IMR-90 (cell line): ENCODE results near the gene SERPINB1. TPM values are rescaled to one million over a fixed set of nuclear protein-coding genes. Genes with fewer than 3 reads are reported as not detected.

Source experiments
- ATAC-seq: fragments of 200-7000 bp; cut with Tn5 transposase; 2 replicates; pipeline ENCODE4 v1.9.1; 2020; ENCODE audit warnings: low read depth, mild to moderate bottlenecking, moderate library complexity
- BruUV-seq: library from RNA; stranded (reverse); fragments of 400-500 nt; replicated peaks from 2 replicates; lab custom pipeline; 2021; lab: Mats Ljungman, UMichigan
- CTCF ChIA-PET: fragments of 300-600 bp; formaldehyde crosslinking; extraction: SDS; loops from one replicate; lab custom pipeline; 2021; ENCODE audit warnings: antibody characterized with exemption; lab: Yijun Ruan, JAX
- POLR2A ChIA-PET: fragments of 300-600 bp; sonication (Branson Sonifier 250); formaldehyde crosslinking; loops from one replicate; lab custom pipeline; 2022; ENCODE audit warnings: antibody characterized with exemption; ENCODE audit not compliant: unreplicated experiment; lab: Charles Lee
- DNase-seq: peaks from one replicate; pipeline ENCODE4 v3.0.0; 2013
- H2AFZ ChIP-seq: replicated peaks from 2 replicates; pipeline ENCODE3; 2013; ENCODE audit warnings: low read length, mild to moderate bottlenecking; ENCODE audit not compliant: poor library complexity
- H2AK5ac ChIP-seq: 2 replicates; pipeline ENCODE4 v1.6.1; 2013; ENCODE audit warnings: low read depth, low read length, inconsistent platforms
- H2AK9ac ChIP-seq: replicated peaks from 2 replicates; pipeline ENCODE3; 2013; ENCODE audit warnings: mild to moderate bottlenecking, low read depth, low read length, moderate library complexity; ENCODE audit not compliant: poor library complexity
- H2BK120ac ChIP-seq: 2 replicates; pipeline ENCODE4 v1.6.1; 2013; ENCODE audit warnings: low read depth, low read length, inconsistent platforms
- H2BK15ac ChIP-seq: 3 replicates; pipeline ENCODE4 v1.6.1; 2013; ENCODE audit warnings: low read depth, low read length, inconsistent platforms
- H2BK20ac ChIP-seq: 2 replicates; pipeline ENCODE4 v1.6.1; 2013; ENCODE audit warnings: low read depth, mild to moderate bottlenecking, inconsistent platforms, low read length, moderate library complexity
- H2BK5ac ChIP-seq: 2 replicates; pipeline ENCODE4 v1.6.1; 2013; ENCODE audit warnings: mild to moderate bottlenecking, low read depth, low read length, inconsistent platforms; ENCODE audit not compliant: poor library complexity, severe bottlenecking
- H3K14ac ChIP-seq: replicated peaks from 2 replicates; pipeline ENCODE4 v1.6.1; 2013; ENCODE audit warnings: low read depth, low read length, inconsistent platforms
- H3K18ac ChIP-seq: 2 replicates; pipeline ENCODE4 v1.6.1; 2013; ENCODE audit warnings: low read depth, low read length, control low read depth
- H3K23ac ChIP-seq: 2 replicates; pipeline ENCODE4 v1.6.1; 2013; ENCODE audit warnings: low read depth, low read length, inconsistent platforms
- H3K27ac ChIP-seq: 2 replicates; pipeline ENCODE4 v1.5.1; 2013; ENCODE audit warnings: mild to moderate bottlenecking, control low read depth, low read length; ENCODE audit not compliant: insufficient read depth
- H3K27me3 ChIP-seq: 2 replicates; pipeline ENCODE4 v1.6.1; 2013; ENCODE audit warnings: low read length; ENCODE audit not compliant: control insufficient read depth, insufficient read depth
- H3K36me3 ChIP-seq: 2 replicates; pipeline ENCODE4 v1.6.1; 2013; ENCODE audit warnings: low read length, mixed read lengths; ENCODE audit not compliant: control insufficient read depth, insufficient read depth
- H3K4ac ChIP-seq: 2 replicates; pipeline ENCODE4 v1.6.1; 2013; ENCODE audit warnings: low read depth, low read length, inconsistent platforms
- H3K4me1 ChIP-seq: 2 replicates; pipeline ENCODE4 v1.6.1; 2013; ENCODE audit warnings: low read length, mixed read lengths; ENCODE audit not compliant: control insufficient read depth, insufficient read depth
- H3K4me2 ChIP-seq: 2 replicates; pipeline ENCODE4 v1.6.1; 2013; ENCODE audit warnings: low read depth, mild to moderate bottlenecking, control low read depth, low read length, moderate library complexity
- H3K4me3 ChIP-seq: 2 replicates; pipeline ENCODE4 v1.5.1; 2013; ENCODE audit warnings: low read depth, mild to moderate bottlenecking, control low read depth, low read length, moderate library complexity; ENCODE audit not compliant: insufficient read depth
- H3K56ac ChIP-seq: 2 replicates; pipeline ENCODE4 v1.6.1; 2013; ENCODE audit warnings: low read length, inconsistent platforms; ENCODE audit not compliant: insufficient read depth; ENCODE audit errors: extremely low read depth
- H3K79me1 ChIP-seq, 2 experiments: 2 replicates each; pipeline ENCODE4 v1.6.1; 2013; ENCODE audit warnings: low read length in 2 of 2, inconsistent platforms in 1 of 2, low read depth in 1 of 2
- H3K9ac ChIP-seq: 2 replicates; pipeline ENCODE4 v1.6.1; 2013; ENCODE audit warnings: low read depth, low read length, control low read depth
- H3K9me1 ChIP-seq: 2 replicates; pipeline ENCODE4 v1.6.1; 2013; ENCODE audit warnings: low read length, inconsistent platforms; ENCODE audit not compliant: insufficient read depth
- H3K9me3 ChIP-seq: 2 replicates; pipeline ENCODE4 v1.6.1; 2013; ENCODE audit warnings: low read length; ENCODE audit not compliant: control insufficient read depth, insufficient read depth
- H4K20me1 ChIP-seq: 2 replicates; pipeline ENCODE4 v1.6.1; 2013; ENCODE audit warnings: low read length, inconsistent platforms; ENCODE audit not compliant: insufficient read depth
- H4K5ac ChIP-seq: 2 replicates; pipeline ENCODE4 v1.6.1; 2013; ENCODE audit warnings: mild to moderate bottlenecking, low read depth, low read length, control low read depth
- H4K8ac ChIP-seq, 2 experiments: 2 replicates each; pipeline ENCODE4 v1.6.1; 2013; ENCODE audit warnings: low read depth in 2 of 2, low read length in 2 of 2, control low read depth in 1 of 2, inconsistent platforms in 1 of 2
- H4K91ac ChIP-seq: 2 replicates; pipeline ENCODE4 v1.6.1; 2013; ENCODE audit warnings: low read depth, low read length, inconsistent platforms; ENCODE audit not compliant: insufficient read depth
- BHLHE40 ChIP-seq: fragments of 150-350 bp; IDR thresholded peaks from 2 replicates; pipeline ENCODE4 v1.6.1; 2016; ENCODE audit warnings: mild to moderate bottlenecking, low read depth, low read length
- CEBPB ChIP-seq: IDR thresholded peaks from 2 replicates; pipeline ENCODE4 v1.6.1; 2012; ENCODE audit warnings: low read depth, low read length, improper control_type of control experiment
- CHD1 ChIP-seq: IDR thresholded peaks from 2 replicates; pipeline ENCODE4 v1.6.1; 2012; ENCODE audit warnings: low read depth, low read length, improper control_type of control experiment
- CTCF ChIP-seq: conservative IDR thresholded peaks from 2 replicates; pipeline ENCODE4 v1.5.1; 2012; ENCODE audit warnings: mild to moderate bottlenecking, low read depth, low read length, improper control_type of control experiment
- ELK1 ChIP-seq: fragments of 150-350 bp; IDR thresholded peaks from 2 replicates; pipeline ENCODE4 v1.6.1; 2016; ENCODE audit warnings: low read depth, mild to moderate bottlenecking, low read length, moderate library complexity, borderline replicate concordance
- FOS ChIP-seq: fragments of 150-350 bp; IDR thresholded peaks from 2 replicates; pipeline ENCODE4 v1.6.1; 2016; ENCODE audit warnings: low read depth, low read length
- MAFK ChIP-seq: IDR thresholded peaks from 2 replicates; pipeline ENCODE4 v1.6.1; 2012; ENCODE audit warnings: low read depth, low read length, improper control_type of control experiment
- MAZ ChIP-seq: IDR thresholded peaks from 2 replicates; pipeline ENCODE4 v1.6.1; 2012; ENCODE audit warnings: low read depth, mild to moderate bottlenecking, low read length, improper control_type of control experiment, moderate library complexity, borderline replicate concordance
- MXI1 ChIP-seq: IDR thresholded peaks from 2 replicates; pipeline ENCODE4 v1.6.1; 2012; ENCODE audit warnings: low read depth, mild to moderate bottlenecking, low read length, moderate library complexity, borderline replicate concordance
- NFE2L2 ChIP-seq: fragments of 150-350 bp; IDR thresholded peaks from 2 replicates; pipeline ENCODE4 v1.6.1; 2016; ENCODE audit warnings: low read depth, mild to moderate bottlenecking, low read length
- POLR2A ChIP-seq: IDR thresholded peaks from 2 replicates; pipeline ENCODE4 v1.6.1; 2012; ENCODE audit warnings: mild to moderate bottlenecking, low read depth, low read length
- RAD21 ChIP-seq: IDR thresholded peaks from 2 replicates; pipeline ENCODE4 v1.6.1; 2012; ENCODE audit warnings: low read length, improper control_type of control experiment
- RCOR1 ChIP-seq: IDR thresholded peaks from 2 replicates; pipeline ENCODE4 v1.6.1; 2012; ENCODE audit warnings: mild to moderate bottlenecking, low read length, improper control_type of control experiment; ENCODE audit not compliant: insufficient replicate concordance
- RFX5 ChIP-seq: IDR thresholded peaks from 2 replicates; pipeline ENCODE4 v1.8.0; 2012; ENCODE audit warnings: low read depth, mild to moderate bottlenecking, low read length, moderate library complexity
- SMC3 ChIP-seq: fragments of 150-350 bp; IDR thresholded peaks from 2 replicates; pipeline ENCODE4 v1.6.1; 2016; ENCODE audit warnings: low read depth, mild to moderate bottlenecking, antibody characterized with exemption, low read length, moderate library complexity
- WGBS, 2 experiments: methylation state at CpG; one replicate each; pipeline versions ENCODE4 v1.1.5 to v1.1.7; 2013; ENCODE audit warnings: missing lambda C conversion rate in 2 of 2; ENCODE audit not compliant: insufficient read length in 1 of 2; ENCODE audit errors: extremely low coverage in 2 of 2; 5-methylcytosine and 5-hydroxymethylcytosine counted together
- dilution Hi-C: fragments of 300-500 bp; cut with HindIII; formaldehyde crosslinking; loops from one replicate; pipeline ENCODE4 v1.14.3; 2018; ENCODE audit warnings: low sequenced_read_pairs; ENCODE audit not compliant: unreplicated experiment
- in situ Hi-C: fragments of 300-500 bp; cut with MboI; formaldehyde crosslinking; loops from 3 replicates; pipeline ENCODE4 v1.14.3; 2019; ENCODE audit warnings: low sequenced_read_pairs, inconsistent platforms, mixed read lengths
- intact Hi-C: fragments of 100-400 bp; cut with micrococcal nuclease; formaldehyde crosslinking; loops from 2 replicates; pipeline ENCODE4 v1.10.0; 2022
- polyA plus RNA-seq, 3 experiments: library from polyadenylated mRNA; depleted of rRNA; stranded (reverse); fragments of >200 nt; gene quantifications; 2 replicates each; pipeline ENCODE4 v1.2.3, GENCODE V29; 2012; ENCODE audit warnings: low replicate concordance in 1 of 3
- total RNA-seq: library from RNA; depleted of rRNA; stranded (reverse); fragments of >200 nt; gene quantifications from 2 replicates; pipeline ENCODE4 v1.2.3, GENCODE V29; 2012
- TF ChIP-seq, protein P1 (sequence below): fragments of 150-350 bp; IDR thresholded peaks from 2 replicates; pipeline ENCODE4 v1.6.1; 2017; ENCODE audit warnings: mild to moderate bottlenecking, antibody characterized with exemption, low read length, low read depth

SERPINB1 gene
- total and polyA plus RNA-seq, 2 of the 4 experiments (the other 2 are of a cell fraction) = 6.1 to 9.1 TPM

- in situ Hi-C loops = no loop called here
- no peak overlapping the region for H3K27ac ChIP-seq
- POLR2A ChIA-PET = no interaction called here
These were observed 17.6 kb upstream of the SERPINB1 start for GRCh38 chr6:2859185-2859700.

More at GRCh38 chr6:2859185-2859700, 17.6 kb upstream of the SERPINB1 start:
- intact Hi-C loops (no loop called here), dilution Hi-C loops (no loop called here)
- no peak overlapping the region for H3K4me2 ChIP-seq
- H4K91ac ChIP-seq = peak overlapping the region; percentile 91; the same call in 1 of the 2 replicates
- DNase-seq (no peak), ATAC-seq (no peak)
- H2BK15ac ChIP-seq = peak overlapping the region; percentile 99; the same call in 2 of the 3 replicates
- H3K23ac ChIP-seq = peak overlapping the region; percentile 88; the same call in 1 of the 2 replicates
- H3K14ac ChIP-seq = peak overlapping the region; percentile 90; the same call in 1 of the 2 replicates
- WGBS, 2 experiments = no CpG with 5 or more reads among the region's 4 CpGs
- TF ChIP-seq CEBPB = no peak
- TF ChIP-seq MAZ = no peak
- no peak for TF ChIP-seq FOS
- no peak for TF ChIP-seq RAD21
- no peak for TF ChIP-seq ELK1
- no peak for TF ChIP-seq POLR2A
- no peak for TF ChIP-seq CTCF
- TF ChIP-seq SMC3 = no peak
- TF ChIP-seq RFX5 = no peak
- no peak for TF ChIP-seq CHD1
- TF ChIP-seq, protein P1, sequence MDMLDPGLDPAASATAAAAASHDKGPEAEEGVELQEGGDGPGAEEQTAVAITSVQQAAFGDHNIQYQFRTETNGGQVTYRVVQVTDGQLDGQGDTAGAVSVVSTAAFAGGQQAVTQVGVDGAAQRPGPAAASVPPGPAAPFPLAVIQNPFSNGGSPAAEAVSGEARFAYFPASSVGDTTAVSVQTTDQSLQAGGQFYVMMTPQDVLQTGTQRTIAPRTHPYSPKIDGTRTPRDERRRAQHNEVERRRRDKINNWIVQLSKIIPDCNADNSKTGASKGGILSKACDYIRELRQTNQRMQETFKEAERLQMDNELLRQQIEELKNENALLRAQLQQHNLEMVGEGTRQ = no peak
- no peak for TF ChIP-seq MAFK
- no peak for TF ChIP-seq MXI1
- no peak for TF ChIP-seq RCOR1
- TF ChIP-seq NFE2L2 = no peak
- no peak for TF ChIP-seq BHLHE40
- peak overlapping the region; percentile 86; the same call in 1 of the 2 replicates for H3K18ac ChIP-seq
- H4K5ac ChIP-seq = peak overlapping the region; percentile 98
- no peaks in the 10 kb centered on the region for H3K36me3 ChIP-seq
- H3K9me3 ChIP-seq = no peaks in the 10 kb centered on the region
- H3K9ac ChIP-seq = peak overlapping the region; percentile 69; the same call in 1 of the 2 replicates
- H4K8ac ChIP-seq = peak overlapping the region; percentile 98 to 99; a peak in 3 of 4 replicates
- CTCF ChIA-PET = no interaction called here
- no TSS peak for BruUV-seq
- no peaks in the 10 kb centered on the region for H4K20me1 ChIP-seq
- H3K56ac ChIP-seq = no peak overlapping the region
- H2BK5ac ChIP-seq = peak overlapping the region; percentile 96
- peak overlapping the region; percentile 95 for H2AFZ ChIP-seq
- no peak overlapping the region for H3K4me3 ChIP-seq
- peak overlapping the region; percentile 88 for H2BK120ac ChIP-seq
- H3K9me1 ChIP-seq = peaks cover 22% of the 10 kb centered on the region
- no peaks in the 10 kb centered on the region for H3K27me3 ChIP-seq
- peak overlapping the region; percentile 91 for H3K4ac ChIP-seq
- H3K79me1 ChIP-seq = peaks cover 0 to 12% of the 10 kb centered on the region in 2 experiments; a peak in 2 of 4 replicates
- H2BK20ac ChIP-seq = peak overlapping the region; percentile 82; the same call in 1 of the 2 replicates
- peak overlapping the region; percentile 94 for H2AK9ac ChIP-seq
- H2AK5ac ChIP-seq = peak overlapping the region; percentile 83; the same call in 1 of the 2 replicates
- H3K4me1 ChIP-seq = peaks cover 22% of the 10 kb centered on the region
